Measurements from ENCODE around the gene RIF1.
"Not testable (repeated sequence)": the region's sequence is repeated elsewhere in the genome, so short reads cannot be mapped to it uniquely, and the experiment has no call there.

The RIF1 gene

GRCh38 chr2:151417650-151418049, 7.9 kb downstream of the RIF1 start:
- DNase-seq: no peak

GRCh38 chr2:151421681-151422080, 12.0 kb downstream of the RIF1 start:
- DNase-seq: not testable (repeated sequence)

GRCh38 chr2:151422917-151423439, 13.3 kb downstream of the RIF1 start:
- no peak for DNase-seq

- DNase-seq: no peak
Measured at GRCh38 chr2:151423760-151424159, 14.1 kb downstream of the RIF1 start.

- no peak for DNase-seq
Measured at GRCh38 chr2:151437630-151438029, 27.9 kb downstream of the RIF1 start.

GRCh38 chr2:151438506-151438905, 28.8 kb downstream of the RIF1 start:
- DNase-seq: no peak

GRCh38 chr2:151439127-151439526, 29.4 kb downstream of the RIF1 start:
- DNase-seq: no peak

- no peak for DNase-seq
Measured at GRCh38 chr2:151459358-151459757, 49.7 kb downstream of the RIF1 start.

- no peak for DNase-seq
Measured at GRCh38 chr2:151465771-151466170, 56.1 kb downstream of the RIF1 start.

- DNase-seq: no peak
Measured at GRCh38 chr2:151470556-151470955, 60.9 kb downstream of the RIF1 start.

GRCh38 chr2:151472966-151473365, 63.3 kb downstream of the RIF1 start:
- no peak for DNase-seq

GRCh38 chr2:151475071-151475470, 65.4 kb downstream of the RIF1 start:
- DNase-seq: no peak

- no peak for DNase-seq
Measured at GRCh38 chr2:151476287-151476686, 66.6 kb downstream of the RIF1 start.

GRCh38 chr2:151478011-151478410, 68.3 kb downstream of the RIF1 start:
- no peak for DNase-seq

GRCh38 chr2:151481744-151482143, 72.0 kb downstream of the RIF1 start:
- no peak for DNase-seq

GRCh38 chr2:151482171-151482725, 72.5 kb downstream of the RIF1 start:
- no peak for DNase-seq

- DNase-seq: no peak
Measured at GRCh38 chr2:151483546-151483945, 73.8 kb downstream of the RIF1 start.

- no peak for DNase-seq
Measured at GRCh38 chr2:151484100-151484499, 74.4 kb downstream of the RIF1 start.

GRCh38 chr2:151486053-151486452, 76.4 kb downstream of the RIF1 start:
- no peak for DNase-seq

- no peak for DNase-seq
Measured at GRCh38 chr2:151490276-151490675, 80.6 kb downstream of the RIF1 start.

- DNase-seq: no peak
Measured at GRCh38 chr2:151491496-151491895, 81.8 kb downstream of the RIF1 start.

GRCh38 chr2:151498178-151498577, 88.5 kb downstream of the RIF1 start:
- DNase-seq: no peak

- no peak for DNase-seq
Measured at GRCh38 chr2:151506170-151506569, 96.5 kb downstream of the RIF1 start.

GRCh38 chr2:151508519-151508918, 98.8 kb downstream of the RIF1 start:
- DNase-seq: no peak

- DNase-seq: no peak
Measured at GRCh38 chr2:151518802-151519201, 109.1 kb downstream of the RIF1 start.

All from NCI-H1436 (cell line).